Measurements from ENCODE around the gene ATP1A4.
A peak's percentile ranks its signal among the peaks of the same experiment; 100 is the strongest.
"Not testable (repeated sequence)": the region's sequence is repeated elsewhere in the genome, so short reads cannot be mapped to it uniquely, and the experiment has no call there.

The ATP1A4 gene

DNA sequence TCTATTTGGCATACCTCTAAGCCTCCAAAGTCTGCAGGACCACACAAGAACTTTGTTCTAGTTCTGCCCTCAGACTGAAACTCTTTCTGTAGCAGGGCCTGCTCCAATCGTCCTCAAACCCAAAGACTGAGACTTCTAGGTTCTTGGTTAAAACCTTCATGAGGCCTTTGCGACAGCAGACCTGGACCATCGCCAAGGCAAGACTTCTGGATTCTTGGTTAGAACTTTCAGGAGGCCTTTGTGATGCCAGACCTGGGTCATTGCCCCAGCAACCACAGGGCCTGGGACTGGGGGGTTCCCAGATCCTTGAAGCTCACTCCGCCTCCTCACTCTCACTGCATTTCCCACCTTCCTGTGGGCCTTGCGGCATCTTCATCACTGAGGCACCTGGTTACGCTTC is at the start of gene ATP1A4:
Gene ATP1A4 (plus strand): TSS at position 301 of the 400 bp plus-strand sequence. CDS start 438 bp downstream, outside the sequence.
- DNase-seq (ENCODE audit: low read depth): no peak

DNA sequence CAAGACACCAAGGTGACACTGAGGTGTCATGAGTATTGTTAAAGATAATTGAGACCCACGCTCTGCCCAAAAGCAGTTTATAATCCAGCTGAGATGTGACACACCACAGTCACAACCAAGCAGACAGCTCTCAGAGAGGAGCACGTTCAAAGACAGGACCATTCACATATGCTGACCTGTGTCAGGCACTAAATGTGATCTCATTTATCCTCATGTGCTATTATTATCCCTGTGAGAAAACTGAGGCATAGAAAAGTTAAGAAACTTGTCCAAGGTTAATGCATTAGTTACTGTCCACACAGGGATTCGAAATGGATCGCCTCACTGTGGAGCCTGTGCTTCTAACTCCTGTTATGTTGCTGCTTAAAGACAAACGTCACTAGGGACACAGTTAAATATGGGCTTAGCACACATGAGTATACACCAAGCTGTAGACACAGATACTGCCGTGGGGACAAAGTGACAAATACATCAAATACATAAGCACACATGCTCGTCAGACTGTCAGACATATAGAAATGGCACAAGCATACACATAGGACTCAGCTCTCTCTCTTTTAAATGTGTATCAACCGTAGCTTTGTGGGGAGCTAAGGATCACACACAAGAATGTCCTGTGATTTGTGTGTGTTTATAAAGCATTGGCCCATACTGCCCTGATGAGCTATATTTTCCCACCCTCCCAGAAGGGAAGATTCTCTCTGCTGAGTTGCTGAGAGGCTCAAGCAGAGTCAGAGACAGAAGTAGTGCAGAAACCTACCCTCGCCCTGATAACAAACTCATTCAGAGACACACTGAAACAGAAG is 49.5 kb upstream of the ATP1A4 start:
- DNase-seq (ENCODE audit: low read depth): no peak

DNA sequence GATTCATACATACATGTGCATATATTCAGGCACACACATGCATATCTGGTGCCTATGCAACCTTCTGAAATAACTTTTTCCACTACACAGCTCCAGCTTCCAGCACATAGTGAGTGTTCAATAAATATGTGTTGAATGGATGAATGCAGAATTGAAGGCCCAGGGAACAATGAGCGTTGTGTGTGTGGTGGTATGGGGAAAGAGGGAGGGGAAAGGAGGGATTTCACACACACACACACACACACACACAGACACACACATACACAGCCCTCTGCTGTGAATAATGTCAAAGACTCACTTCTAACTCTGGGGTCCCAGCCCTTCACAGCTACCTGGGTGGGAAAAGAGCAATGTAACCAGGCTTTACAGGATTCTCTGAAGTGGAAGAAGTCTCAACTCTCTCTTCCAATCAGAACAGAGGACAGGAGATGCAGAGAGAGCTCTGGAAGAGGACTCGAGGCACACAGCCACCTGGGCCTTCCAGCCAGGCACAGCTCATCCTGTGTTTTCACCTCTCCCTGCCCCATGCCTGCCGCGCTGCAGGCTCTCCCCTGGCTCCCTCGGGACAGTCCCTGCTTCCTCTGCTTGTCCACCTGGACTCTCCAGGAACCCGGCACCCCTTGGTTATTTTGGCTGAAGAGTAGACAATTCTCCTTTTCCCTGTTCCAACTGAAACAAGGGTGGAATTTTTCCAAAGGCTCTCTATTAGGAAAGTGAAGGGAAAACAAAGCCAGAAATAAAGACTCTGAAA is 47.6 kb upstream of the ATP1A4 start:
- no peak for DNase-seq (ENCODE audit: low read depth)

DNA sequence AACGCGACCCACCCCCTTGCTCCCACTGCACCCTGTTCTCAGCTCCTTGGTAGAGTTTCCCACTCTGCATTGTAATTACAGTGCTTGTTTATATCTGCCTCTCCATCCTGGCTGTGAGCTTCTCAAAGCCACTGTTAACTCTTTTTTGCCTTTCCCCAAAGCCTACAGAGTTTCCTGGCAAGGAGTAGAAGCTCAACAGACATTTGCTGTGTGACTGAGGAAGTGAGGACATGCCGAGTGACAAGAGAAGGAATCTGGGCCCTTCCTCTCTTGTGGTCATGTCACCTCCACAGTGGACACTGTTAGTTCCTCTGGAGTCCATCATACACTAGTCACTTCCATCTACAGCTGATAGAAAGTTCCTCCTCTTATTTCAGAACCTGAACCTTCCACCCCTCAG is 46.9 kb upstream of the ATP1A4 start:
- no peak for DNase-seq (ENCODE audit: low read depth)

GRCh38 chr1:160105155-160105554 is 46.2 kb upstream of the ATP1A4 start:
- DNase-seq (ENCODE audit: low read depth): no peak

GRCh38 chr1:160107512-160107911 is 43.9 kb upstream of the ATP1A4 start:
- no peak for DNase-seq (ENCODE audit: low read depth)

GRCh38 chr1:160108888-160109662 is 42.3 kb upstream of the ATP1A4 start:
- peak; percentile 28 for DNase-seq (ENCODE audit: low read depth)

- no peak for DNase-seq (ENCODE audit: low read depth)
Measured at GRCh38 chr1:160109686-160110085, 41.7 kb upstream of the ATP1A4 start.

DNA sequence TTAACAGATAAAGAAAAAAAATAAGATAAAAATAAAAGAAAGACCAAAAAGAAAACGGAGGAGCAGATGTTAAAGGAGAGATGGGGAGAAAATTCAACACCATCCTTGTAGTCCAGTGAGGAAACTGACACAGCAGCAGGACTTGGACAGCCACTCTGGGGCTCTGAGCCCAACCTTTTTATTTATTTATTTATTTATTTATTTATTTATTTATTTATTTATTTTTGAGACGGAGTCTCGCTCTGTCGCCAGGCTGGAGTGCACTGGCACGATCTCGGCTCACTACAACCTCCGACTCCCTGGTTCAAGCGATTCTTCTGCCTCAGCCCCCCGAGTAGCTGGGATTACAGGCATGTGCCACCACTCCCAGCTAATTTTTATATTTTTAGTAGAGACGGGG is 39.9 kb upstream of the ATP1A4 start:
- DNase-seq (ENCODE audit: low read depth): not testable (repeated sequence)

DNA sequence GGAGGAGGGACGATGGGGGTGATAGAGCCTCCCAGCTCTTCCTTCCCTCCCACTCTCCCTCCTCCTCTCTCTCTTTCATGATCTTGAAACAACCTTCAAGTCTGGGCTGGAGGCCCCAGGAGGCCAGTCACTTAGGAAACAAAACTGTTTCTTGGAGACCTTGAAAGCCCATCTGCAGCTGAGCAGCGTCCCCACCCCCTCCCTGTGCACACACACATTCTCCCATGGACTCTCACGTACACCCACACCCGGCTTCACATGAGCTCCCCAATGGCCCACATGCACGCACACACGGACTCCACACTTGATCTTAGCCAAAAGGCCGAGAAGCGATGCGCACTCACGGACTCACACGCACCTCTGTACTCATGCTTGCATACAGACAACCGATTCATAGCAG is 39.0 kb upstream of the ATP1A4 start:
- DNase-seq (ENCODE audit: low read depth): no peak

DNA sequence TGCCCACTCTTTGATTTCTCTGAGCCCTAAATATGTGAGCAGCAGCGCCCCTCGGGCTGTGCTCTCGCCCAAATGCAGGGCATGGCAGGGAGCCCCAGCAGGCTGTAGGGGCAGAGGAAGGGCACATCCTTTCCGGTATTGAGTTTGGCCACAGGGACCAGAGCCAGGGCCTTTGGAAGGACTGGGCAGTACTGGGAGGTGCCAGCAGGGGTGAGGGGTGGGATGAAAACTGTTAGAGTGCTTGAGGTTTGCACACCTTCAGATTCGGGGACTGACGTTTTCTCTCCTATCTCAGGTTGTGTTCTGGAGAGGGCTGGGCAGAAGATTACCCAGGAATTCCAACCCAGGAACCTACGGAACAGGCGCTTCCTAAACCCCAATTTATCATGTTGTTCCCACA is 38.0 kb upstream of the ATP1A4 start:
- DNase-seq (ENCODE audit: low read depth): no peak

DNA sequence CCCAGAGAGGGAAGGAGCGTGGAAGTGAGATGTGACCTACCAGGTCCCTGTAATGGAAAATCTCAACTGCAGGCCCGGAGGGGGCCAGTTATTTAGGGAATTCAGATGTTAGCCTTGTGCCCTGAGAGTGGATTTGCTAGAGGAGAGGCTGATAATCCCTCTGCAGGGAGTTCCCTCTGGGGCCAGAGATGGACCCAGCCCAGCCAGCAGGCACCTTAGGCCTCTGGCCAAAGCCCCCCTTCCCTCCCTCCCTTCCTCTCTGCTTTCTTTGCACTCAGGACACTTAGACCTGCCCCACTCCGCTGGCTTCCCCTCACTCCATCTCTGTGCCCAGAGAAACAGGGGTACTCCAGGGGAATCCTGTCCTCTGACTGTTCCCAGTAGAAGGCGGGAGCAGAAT is 37.3 kb upstream of the ATP1A4 start:
- no peak for DNase-seq (ENCODE audit: low read depth)

- no peak for DNase-seq (ENCODE audit: low read depth)
Measured at GRCh38 chr1:160115545-160116282, 35.7 kb upstream of the ATP1A4 start, which contains the start of gene ATP1A2. TSS of gene ATP1A2 (plus strand) at chr1:160115759. CDS start at chr1:160115862, 103 bp downstream.

GRCh38 chr1:160116283-160117147 is 34.9 kb upstream of the ATP1A4 start:
- no peak for DNase-seq (ENCODE audit: low read depth)

DNA sequence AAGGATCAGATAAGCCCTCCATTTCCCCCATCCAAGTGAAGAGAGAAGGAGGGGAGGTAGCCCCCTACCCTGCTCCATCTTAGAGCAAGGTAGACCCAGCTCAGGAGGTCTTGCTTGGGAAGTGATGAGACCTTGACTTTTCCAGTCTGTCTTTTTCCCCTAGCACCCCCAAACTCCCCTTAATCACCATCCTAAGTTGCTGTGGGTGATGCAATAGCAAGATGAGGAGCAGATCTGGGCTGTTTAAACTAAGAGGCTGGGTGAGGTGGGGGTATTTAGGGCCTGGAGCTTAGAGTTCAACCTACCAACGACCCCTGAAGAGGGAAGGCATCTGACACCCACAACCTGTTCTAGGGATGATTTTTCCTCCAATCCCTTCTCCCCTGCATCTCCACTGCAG is 34.1 kb upstream of the ATP1A4 start:
- no peak for DNase-seq (ENCODE audit: low read depth)

- no peak for DNase-seq (ENCODE audit: low read depth)
Measured at GRCh38 chr1:160117709-160118183, 33.7 kb upstream of the ATP1A4 start.

DNA sequence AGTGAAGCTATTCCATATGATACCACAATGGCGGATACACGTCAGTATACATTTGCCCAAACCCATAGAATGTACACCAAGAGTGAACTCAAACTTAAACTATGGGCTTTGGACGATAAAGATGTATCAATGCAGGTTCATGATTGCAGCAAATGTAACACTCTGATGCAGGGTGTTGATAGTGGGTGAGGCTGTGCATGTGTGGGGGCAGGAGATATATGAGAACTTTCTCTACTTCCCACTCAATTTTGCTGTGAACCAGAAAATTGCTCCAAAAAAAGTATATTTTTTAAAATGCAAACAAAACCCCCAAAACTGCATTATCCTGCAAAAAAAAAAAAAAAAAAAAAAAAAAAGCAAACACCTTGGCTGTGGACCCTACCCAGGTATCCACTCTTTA is 32.5 kb upstream of the ATP1A4 start:
- no peak for DNase-seq (ENCODE audit: low read depth)

GRCh38 chr1:160120797-160121196 is 30.6 kb upstream of the ATP1A4 start:
- DNase-seq (ENCODE audit: low read depth): no peak

- DNase-seq (ENCODE audit: low read depth): no peak
Measured at GRCh38 chr1:160121388-160121787, 30.0 kb upstream of the ATP1A4 start.

DNA sequence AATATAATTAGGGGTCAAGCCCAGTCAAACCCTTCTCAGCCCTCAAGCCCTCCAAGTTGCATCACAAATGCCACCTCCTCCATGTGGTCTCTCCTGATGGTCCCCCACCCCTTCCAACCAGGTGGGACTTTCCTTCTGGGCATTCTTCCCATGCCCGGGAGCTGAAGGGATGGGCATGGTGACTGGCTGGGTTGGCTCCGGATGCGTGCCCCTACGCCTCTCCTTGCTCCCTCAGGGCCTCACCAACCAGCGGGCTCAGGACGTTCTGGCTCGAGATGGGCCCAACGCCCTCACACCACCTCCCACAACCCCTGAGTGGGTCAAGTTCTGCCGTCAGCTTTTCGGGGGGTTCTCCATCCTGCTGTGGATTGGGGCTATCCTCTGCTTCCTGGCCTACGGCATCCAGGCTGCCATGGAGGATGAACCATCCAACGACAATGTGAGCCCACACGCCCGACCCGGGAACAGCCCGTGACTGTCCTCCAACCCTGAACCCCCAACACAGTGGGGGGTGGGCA is 28.4 kb upstream of the ATP1A4 start:
- DNase-seq (ENCODE audit: low read depth): no peak

Data from activated T-cell treated with anti-CD3 and anti-CD28 coated beads for 24 hours (primary cell).